Activated naive CD4-positive, alpha-beta T cell treated with anti-CD3 and anti-CD28 coated beads for 36 hours (primary cell): Measurements from ENCODE around the gene CHCHD2. TPM values are rescaled to one million over a fixed set of nuclear protein-coding genes. Genes with fewer than 3 reads are reported as not detected.
"Not testable (repeated sequence)": the region's sequence is repeated elsewhere in the genome, so short reads cannot be mapped to it uniquely, and the experiment has no call there.

Source experiments
- CTCF ChIA-PET: fragments of 350-600 bp; sonication (Branson Sonifier 250); formaldehyde crosslinking; loops from one replicate; lab custom pipeline; 2021; ENCODE audit warnings: antibody characterized with exemption; lab: Charles Lee
- DNase-seq: peaks from one replicate; pipeline ENCODE4 v3.0.0-alpha.2; 2020
- H3K27ac Mint-ChIP-seq: one replicate; pipeline ENCODE4 v1.8.0; 2021; ENCODE audit warnings: mild to moderate bottlenecking, mixed read lengths
- H3K27me3 Mint-ChIP-seq: one replicate; pipeline ENCODE4 v1.8.0; 2021; ENCODE audit warnings: low read depth, mixed read lengths
- H3K36me3 Mint-ChIP-seq: one replicate; pipeline ENCODE4 v1.8.0; 2021; ENCODE audit warnings: low read depth, mixed read lengths
- H3K4me1 Mint-ChIP-seq: one replicate; pipeline ENCODE4 v1.8.0; 2021; ENCODE audit warnings: low read depth, mixed read lengths
- H3K4me3 Mint-ChIP-seq: one replicate; pipeline ENCODE4 v1.8.0; 2021; ENCODE audit warnings: mild to moderate bottlenecking, moderate library complexity, mixed read lengths
- H3K9me3 Mint-ChIP-seq: one replicate; pipeline ENCODE4 v1.8.0; 2021; ENCODE audit warnings: mixed read lengths
- intact Hi-C: fragments of 100-400 bp; cut with micrococcal nuclease; formaldehyde crosslinking; loops from one replicate; pipeline ENCODE4 v1.15.1; 2023
- total RNA-seq, 2 experiments: library from RNA; stranded (reverse); gene quantifications; one replicate each; pipeline ENCODE4 v1.2.3, GENCODE V29; 2021

CHCHD2 gene
- total RNA-seq, 2 experiments from 2014 or later = 793 TPM

GRCh38 chr7:56080726-56081435 lies 25.4 kb downstream of the CHCHD2 start:
- H3K4me1 Mint-ChIP-seq, DNase-seq, H3K9me3 Mint-ChIP-seq, H3K27ac Mint-ChIP-seq, intact Hi-C loops, H3K27me3 Mint-ChIP-seq, H3K4me3 Mint-ChIP-seq, CTCF ChIA-PET: not testable (repeated sequence)
- H3K36me3 Mint-ChIP-seq = peaks cover 23% of the 10 kb centered on the region

DNA sequence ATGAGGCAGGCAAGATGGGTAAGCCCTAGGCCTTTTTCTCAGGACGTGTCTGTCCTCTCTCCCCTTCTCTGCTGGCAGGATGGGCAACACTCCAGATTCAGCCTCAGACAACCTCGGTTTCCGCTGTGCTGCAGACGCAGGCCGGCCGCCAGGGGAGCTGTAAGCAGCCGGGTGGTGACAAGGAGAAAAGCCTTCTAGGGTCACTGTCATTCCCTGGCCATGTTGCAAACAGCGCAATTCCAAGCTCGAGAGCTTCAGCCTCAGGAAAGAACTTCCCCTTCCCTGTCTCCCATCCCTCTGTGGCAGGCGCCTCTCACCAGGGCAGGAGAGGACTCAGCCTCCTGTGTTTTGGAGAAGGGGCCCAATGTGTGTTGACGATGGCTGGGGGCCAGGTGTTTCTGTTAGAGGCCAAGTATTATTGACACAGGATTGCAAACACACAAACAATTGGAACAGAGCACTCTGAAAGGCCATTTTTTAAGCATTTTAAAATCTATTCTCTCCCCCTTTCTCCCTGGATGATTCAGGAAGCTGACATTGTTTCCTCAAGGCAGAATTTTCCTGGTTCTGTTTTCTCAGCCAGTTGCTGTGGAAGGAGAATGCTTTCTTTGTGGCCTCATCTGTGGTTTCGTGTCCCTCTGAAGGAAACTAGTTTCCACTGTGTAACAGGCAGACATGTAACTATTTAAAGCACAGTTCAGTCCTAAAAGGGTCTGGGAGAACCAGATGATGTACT lies 26.7 kb downstream of the CHCHD2 start:
- CTCF ChIA-PET = interaction anchor here (1.4 kb wide), 1 partner anchor 14 kb away, joined by 4 read pairs; no protein-coding TSS in a partner anchor
- H3K9me3 Mint-ChIP-seq = no peaks in the 10 kb centered on the region
- H3K4me3 Mint-ChIP-seq = no peak overlapping the region
- H3K4me1 Mint-ChIP-seq = peaks cover 2% of the 10 kb centered on the region
- H3K27ac Mint-ChIP-seq = no peak overlapping the region
- no peaks in the 10 kb centered on the region for H3K27me3 Mint-ChIP-seq
- no peak for DNase-seq
- intact Hi-C loops = no loop called here
- H3K36me3 Mint-ChIP-seq = peaks cover 26% of the 10 kb centered on the region

DNA sequence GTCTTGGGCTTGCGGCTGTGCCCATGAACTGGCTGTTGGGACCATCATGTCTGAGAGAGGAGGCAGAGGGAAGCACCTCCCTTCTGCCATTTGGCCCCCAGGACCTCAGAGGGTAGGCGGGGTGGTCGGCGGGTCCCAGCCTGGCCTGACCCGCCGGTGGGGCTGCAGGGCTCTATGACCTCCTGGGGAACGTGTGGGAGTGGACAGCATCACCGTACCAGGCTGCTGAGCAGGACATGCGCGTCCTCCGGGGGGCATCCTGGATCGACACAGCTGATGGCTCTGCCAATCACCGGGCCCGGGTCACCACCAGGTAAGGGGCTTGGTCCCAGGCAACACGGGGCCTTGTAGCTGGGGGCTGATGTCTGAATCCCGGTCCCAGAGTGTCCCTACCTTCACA lies 28.1 kb downstream of the CHCHD2 start:
- CTCF ChIA-PET = interaction anchor here (1.4 kb wide), 1 partner anchor 13 kb away, joined by 4 read pairs; no protein-coding TSS in a partner anchor
- Mint-ChIP-seq H3K9me3 (no peaks in the 10 kb centered on the region), H3K27me3 (no peaks in the 10 kb centered on the region), H3K27ac (no peak overlapping the region), H3K4me1 (peaks cover 6% of the 10 kb centered on the region), H3K4me3 (no peak overlapping the region), H3K36me3 (peaks cover 29% of the 10 kb centered on the region)
- intact Hi-C loops = no loop called here
- DNase-seq = no peak

GRCh38 chr7:56077681-56078080 lies 28.6 kb downstream of the CHCHD2 start:
- CTCF ChIA-PET = interaction anchor here (0.6 to 1.4 kb wide), 2 partner anchors 12 to 53 kb away, joined by 4 to 6 read pairs; no protein-coding TSS in a partner anchor
- H3K27ac Mint-ChIP-seq = no peak overlapping the region
- intact Hi-C loops = no loop called here
- H3K27me3 Mint-ChIP-seq = no peaks in the 10 kb centered on the region
- no peaks in the 10 kb centered on the region for H3K9me3 Mint-ChIP-seq
- no peak overlapping the region for H3K4me3 Mint-ChIP-seq
- peaks cover 34% of the 10 kb centered on the region for H3K36me3 Mint-ChIP-seq
- peaks cover 6% of the 10 kb centered on the region for H3K4me1 Mint-ChIP-seq
- no peak for DNase-seq

DNA sequence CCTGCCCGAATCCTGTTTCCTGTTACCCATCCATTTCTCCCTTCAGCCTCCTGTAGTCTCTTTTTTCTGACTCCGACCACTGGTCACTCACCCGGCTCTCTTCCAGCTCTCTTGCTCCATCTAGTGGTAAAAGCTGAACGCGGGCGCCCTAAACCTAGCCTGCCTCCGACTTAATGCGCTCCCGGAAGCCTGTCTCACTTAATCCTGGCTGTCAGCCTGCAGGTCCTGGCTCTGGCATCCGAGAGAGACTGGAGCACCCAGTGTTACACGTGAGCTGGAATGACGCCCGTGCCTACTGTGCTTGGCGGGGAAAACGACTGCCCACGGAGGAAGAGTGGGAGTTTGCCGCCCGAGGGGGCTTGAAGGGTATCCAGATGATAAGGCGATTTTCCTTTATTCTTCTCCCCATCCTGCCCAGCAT lies 31.9 kb downstream of the CHCHD2 start:
- CTCF ChIA-PET = interaction anchor here (0.5 to 4.9 kb wide), 23 partner anchors 9 to 750 kb away, joined by 3 to 19 read pairs (median 4); partner anchors contain the start of genes CCT6A, CHCHD2 and PSPH
- H3K4me3 Mint-ChIP-seq = no peak overlapping the region
- H3K27ac Mint-ChIP-seq = peak overlapping the region; percentile 3

DNA sequence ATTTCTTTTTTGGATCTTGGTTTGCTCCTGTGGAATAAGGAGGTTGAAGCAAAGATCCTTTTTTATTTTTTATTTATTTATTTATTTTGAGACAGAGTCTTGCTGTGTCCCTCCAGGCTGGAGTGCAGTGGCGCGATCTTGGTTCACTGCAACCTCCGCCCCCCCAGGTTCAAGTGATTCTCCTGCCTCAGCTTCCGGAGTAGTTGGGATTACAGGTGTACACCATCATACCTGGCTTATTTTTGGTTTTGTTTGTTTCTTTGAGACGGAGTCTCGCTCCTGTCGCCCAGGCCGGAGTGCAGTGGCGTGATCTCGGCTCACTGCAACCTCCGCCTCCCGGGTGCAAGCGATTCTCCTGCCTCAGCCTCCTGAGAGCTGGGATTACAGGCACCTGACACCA lies 39.9 kb downstream of the CHCHD2 start:
- H3K4me1 Mint-ChIP-seq = peaks cover 27% of the 10 kb centered on the region
- H3K9me3 Mint-ChIP-seq, H3K27me3 Mint-ChIP-seq, DNase-seq, H3K4me3 Mint-ChIP-seq, intact Hi-C loops, H3K27ac Mint-ChIP-seq: not testable (repeated sequence)
- H3K36me3 Mint-ChIP-seq = peaks cover 38% of the 10 kb centered on the region
- CTCF ChIA-PET = interaction anchor here (2.1 kb wide), 1 partner anchor 8 kb away, joined by 8 read pairs; no protein-coding TSS in a partner anchor

More for the DNA sequence above, 31.9 kb downstream of the CHCHD2 start:
- intact Hi-C loops = loop anchor here (1.0 kb wide), 2 partner anchors 70 to 433 kb away; no protein-coding TSS in a partner anchor
- Mint-ChIP-seq H3K36me3 (peaks cover 32% of the 10 kb centered on the region), H3K4me1 (peaks cover 6% of the 10 kb centered on the region), H3K9me3 (no peaks in the 10 kb centered on the region), H3K27me3 (no peaks in the 10 kb centered on the region)
- peak; percentile 72 for DNase-seq

DNA sequence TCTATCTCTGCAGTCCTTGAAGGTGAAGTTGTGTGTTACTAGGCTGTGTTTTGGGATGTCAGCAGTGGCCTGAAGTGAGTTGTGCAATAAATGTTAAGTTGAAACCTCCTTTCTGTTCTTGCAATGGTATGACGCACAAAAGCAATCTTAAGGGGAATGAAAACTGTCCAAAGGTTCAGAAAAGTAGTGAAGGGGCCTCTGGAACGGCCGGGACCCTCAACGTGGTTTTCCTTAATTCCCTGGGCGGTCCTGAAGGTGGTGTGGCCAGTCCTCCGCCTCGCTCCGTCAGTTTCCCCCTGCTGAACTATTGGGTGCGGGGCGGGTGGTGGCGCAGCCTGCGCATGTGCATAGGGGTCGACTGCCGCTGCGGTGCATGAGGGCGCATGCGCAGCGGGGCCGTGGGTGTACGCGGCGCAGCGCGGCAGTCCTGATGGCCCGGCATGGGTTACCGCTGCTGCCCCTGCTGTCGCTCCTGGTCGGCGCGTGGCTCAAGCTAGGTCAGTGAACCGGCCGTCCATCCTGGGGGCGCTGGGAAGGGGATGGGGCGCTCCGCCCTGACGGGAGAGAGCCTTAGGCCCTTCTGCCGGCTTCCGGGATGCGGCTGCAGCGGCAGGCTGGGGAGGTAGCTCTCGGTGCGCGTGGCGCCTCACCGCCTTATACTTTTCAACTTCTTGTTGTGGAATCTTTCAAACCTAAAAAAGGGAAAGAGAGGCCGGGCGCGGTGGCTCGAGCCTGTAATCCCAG lies 42.2 kb downstream of the CHCHD2 start, which contains the start of gene SUMF2:
SUMF2 (plus strand) TSS at position 405 of the 744 bp plus-strand sequence; CDS start at position 431, 26 bp downstream.
- peak within 1 kb of the TSS; percentile 88 for H3K4me3 Mint-ChIP-seq
- H3K9me3 Mint-ChIP-seq = no peaks in the 10 kb centered on the region
- CTCF ChIA-PET = interaction anchor here (0.6 to 2.1 kb wide), 3 partner anchors 9 to 13 kb away, joined by 3 to 8 read pairs (median 3); no protein-coding TSS in a partner anchor
- H3K27me3 Mint-ChIP-seq = no peaks in the 10 kb centered on the region
- peak within 1 kb of the TSS; percentile 91 for H3K27ac Mint-ChIP-seq
- peak; percentile 90 for DNase-seq
- peaks cover 41% of the 10 kb centered on the region for H3K4me1 Mint-ChIP-seq
- intact Hi-C loops = loop anchor here (1.0 to 5.0 kb wide), 5 partner anchors 13 to 1307 kb away; partner anchors contain the start of genes CCT6A, CHCHD2, PSPH and SEC61G
- H3K36me3 Mint-ChIP-seq = peaks cover 38% of the 10 kb centered on the region

GRCh38 chr7:56063500-56063881 lies 42.8 kb downstream of the CHCHD2 start:
- no peaks in the 10 kb centered on the region for H3K27me3 Mint-ChIP-seq
- peaks cover 44% of the 10 kb centered on the region for H3K4me1 Mint-ChIP-seq
- intact Hi-C loops = loop anchor here (5.0 kb wide), 2 partner anchors 176 to 1306 kb away; partner anchors contain the start of genes SEC61G and ZNF713
- no peaks in the 10 kb centered on the region for H3K9me3 Mint-ChIP-seq
- peak overlapping the region; percentile 91 for H3K27ac Mint-ChIP-seq
- H3K36me3 Mint-ChIP-seq = peaks cover 39% of the 10 kb centered on the region
- no peak for DNase-seq
- peak overlapping the region; percentile 88 for H3K4me3 Mint-ChIP-seq
- CTCF ChIA-PET = interaction anchor here (1.2 to 1.5 kb wide), 2 partner anchors 10 to 11 kb away, joined by 3 to 4 read pairs; no protein-coding TSS in a partner anchor

DNA sequence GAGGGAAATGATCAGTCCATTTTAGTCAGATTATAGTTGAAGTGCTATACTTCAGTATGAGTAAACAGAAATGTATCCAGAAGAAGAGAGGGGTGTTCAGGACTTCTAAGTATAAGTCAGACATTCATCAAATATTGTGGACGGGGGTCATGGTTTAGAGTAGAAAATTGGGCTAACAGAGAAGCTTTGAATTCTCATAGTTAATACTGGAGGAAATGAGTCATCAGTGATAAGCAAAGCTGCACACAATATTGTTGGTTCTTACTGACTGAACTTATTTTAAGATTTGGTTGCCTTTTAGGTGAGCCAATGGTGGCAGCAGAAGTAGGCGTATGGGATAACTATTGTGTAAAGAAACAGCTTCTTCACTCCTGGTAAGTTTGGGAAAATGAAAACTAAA lies 43.9 kb downstream of the CHCHD2 start:
- Mint-ChIP-seq H3K36me3 (peaks cover 50% of the 10 kb centered on the region), H3K27me3 (no peaks in the 10 kb centered on the region), H3K9me3 (no peaks in the 10 kb centered on the region), H3K4me3 (peak overlapping the region; percentile 8), H3K4me1 (peaks cover 52% of the 10 kb centered on the region), H3K27ac (peak overlapping the region; percentile 80)
- intact Hi-C loops = loop anchor here (5.0 kb wide), 2 partner anchors 175 to 1305 kb away; partner anchors contain the start of genes SEC61G and ZNF713
- no peak for DNase-seq
- CTCF ChIA-PET = interaction anchor here (0.8 to 1.2 kb wide), 4 partner anchors 10 to 58 kb away, joined by 3 to 4 read pairs (median 4); partner anchors contain the start of genes CCT6A and PSPH

DNA sequence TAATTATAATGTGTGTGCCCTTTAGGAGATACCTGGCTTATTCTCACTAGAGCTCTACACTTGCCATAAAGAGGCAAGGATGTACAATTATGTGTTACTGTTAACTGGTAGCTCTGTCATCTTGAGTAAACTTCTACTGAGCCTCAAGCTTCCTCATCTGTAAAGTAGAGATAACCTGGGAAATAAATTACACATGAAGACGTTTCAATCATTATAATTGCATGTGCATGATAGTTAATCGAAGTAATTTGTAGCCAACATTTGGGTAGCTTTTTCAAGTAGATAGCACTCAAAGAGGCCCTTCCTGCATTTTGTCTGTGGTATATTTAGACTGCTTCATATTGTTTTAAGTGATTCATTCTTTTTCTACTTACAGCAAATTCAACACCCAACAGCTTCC lies 52.3 kb downstream of the CHCHD2 start:
- CTCF ChIA-PET = interaction anchor here (0.6 to 1.1 kb wide), 5 partner anchors 12 to 412 kb away, joined by 3 to 5 read pairs (median 3); no protein-coding TSS in a partner anchor
- Mint-ChIP-seq H3K4me3 (peak overlapping the region; percentile 20), H3K4me1 (peaks cover 56% of the 10 kb centered on the region), H3K36me3 (peaks cover 51% of the 10 kb centered on the region), H3K27ac (peak overlapping the region; percentile 39), H3K27me3 (no peaks in the 10 kb centered on the region), H3K9me3 (no peaks in the 10 kb centered on the region)
- no peak for DNase-seq
- intact Hi-C loops = loop anchor here (5.0 kb wide), 1 partner anchor 522 kb away; no protein-coding TSS in a partner anchor

- H3K27me3 Mint-ChIP-seq = no peaks in the 10 kb centered on the region
- no peaks in the 10 kb centered on the region for H3K9me3 Mint-ChIP-seq
- intact Hi-C loops = loop anchor here (5.0 kb wide), 1 partner anchor 521 kb away; no protein-coding TSS in a partner anchor
- no peak for DNase-seq
- H3K27ac Mint-ChIP-seq = peak overlapping the region; percentile 56
- H3K4me3 Mint-ChIP-seq = peak overlapping the region; percentile 68
- H3K4me1 Mint-ChIP-seq = peaks cover 54% of the 10 kb centered on the region
- peaks cover 47% of the 10 kb centered on the region for H3K36me3 Mint-ChIP-seq
- CTCF ChIA-PET = interaction anchor here (1.1 kb wide), 2 partner anchors 12 to 36 kb away, joined by 3 read pairs; no protein-coding TSS in a partner anchor
Observed at GRCh38 chr7:56053379-56053778, 52.9 kb downstream of the CHCHD2 start.
